Measurements from ENCODE around the gene CARS1. TPM values are rescaled to one million over a fixed set of nuclear protein-coding genes. Genes with fewer than 3 reads are reported as not detected.

The CARS1 gene
- total and polyA plus RNA-seq, 9 of the 15 experiments (the other 6 are each of a cell fraction or from before 2014, with no cell fraction given), result 14.4 to 106 (median 73.6) TPM

- POLR2A ChIA-PET, result interaction anchor here (0.5 to 2.4 kb wide), 8 partner anchors 9 to 875 kb away, joined by 3 to 7 read pairs (median 3); no protein-coding TSS in a partner anchor
- no peak overlapping the region for H2AFZ ChIP-seq (ENCODE audit: low read depth, low read length)
- no peak overlapping the region for H3K4me3 ChIP-seq
- 84% methylated on average over 4 of the region's 4 CpGs for WGBS (ENCODE audit: insufficient coverage, low coverage, missing lambda C conversion rate)
- H3K9me1 ChIP-seq (ENCODE audit: control insufficient read depth, insufficient read depth, low read length), result peaks cover 2% of the 10 kb centered on the region
- peaks cover 5 to 17% of the 10 kb centered on the region in 2 experiments; a peak in 4 of 5 replicates for H3K4me1 ChIP-seq (replicated peaks in 1 of 2; ENCODE audit: control insufficient read depth in 2 of 2, insufficient read depth in 2 of 2, low read length in 2 of 2)
- FAIRE-seq, result no peak
- H3K27me3 ChIP-seq (ENCODE audit: control insufficient read depth in 2 of 2, insufficient read depth in 2 of 2, low read length in 2 of 2), result no peaks in the 10 kb centered on the region
- no peak overlapping the region for H3K9ac ChIP-seq (ENCODE audit: insufficient read depth in 1 of 2, low read depth in 2 of 2, low read length in 2 of 2)
- no peak for DNase-seq (ENCODE audit: extremely low read depth in 1 of 4, low spot score in 3 of 4)
- in situ Hi-C loops (cut with MboI), result no loop called here
- CTCF ChIA-PET (ENCODE audit: low intra/inter-chr PET ratio), result no interaction called here
- no TSS peak for BruUV-seq (replicated peaks)
- no peak for ATAC-seq
- TF ChIP-seq HES1 (IDR thresholded peaks at IDR 0.05; ENCODE audit: low read depth) (no peak), ZNF354B (CRISPR knock-in tag; IDR thresholded peaks at IDR 0.05) (no peak)
- no peaks in the 10 kb centered on the region for H4K20me1 ChIP-seq (replicated peaks; ENCODE audit: control insufficient read depth, insufficient read depth, low read length)
- no peaks in the 10 kb centered on the region for H3K9me3 ChIP-seq (replicated peaks; ENCODE audit: control insufficient read depth, insufficient read depth, low read depth, low read length)
- H3K27ac ChIP-seq (ENCODE audit: extremely low read depth, low read depth, low read length), result no peak overlapping the region
- peaks cover 26% of the 10 kb centered on the region; the same call in 2 of the 3 replicates for H3K36me3 ChIP-seq (ENCODE audit: control insufficient read depth, insufficient read depth, low read length)
- intact Hi-C loops (cut with micrococcal nuclease), result no loop called here
- H3K79me2 ChIP-seq (ENCODE audit: control insufficient read depth, insufficient read depth, low read length), result peaks cover 6% of the 10 kb centered on the region; the same call in 2 of the 3 replicates
- H3K4me2 ChIP-seq (ENCODE audit: insufficient read depth, low read length), result no peak overlapping the region
Observed at GRCh38 chr11:2997406-2997805, 59.8 kb downstream of the CARS1 start.

GRCh38 chr11:2996976-2997375 is 60.2 kb downstream of the CARS1 start:
- FAIRE-seq (no peak), DNase-seq (ENCODE audit: extremely low read depth in 1 of 4, low spot score in 3 of 4) (no peak), ATAC-seq (no peak)
- Histone ChIP-seq H3K79me2 (ENCODE audit: control insufficient read depth, insufficient read depth, low read length) (peaks cover 6% of the 10 kb centered on the region; the same call in 2 of the 3 replicates), H3K9me3 (replicated peaks; ENCODE audit: control insufficient read depth, insufficient read depth, low read depth, low read length) (no peaks in the 10 kb centered on the region), H3K9ac (ENCODE audit: insufficient read depth in 1 of 2, low read depth in 2 of 2, low read length in 2 of 2) (no peak overlapping the region), H3K4me2 (ENCODE audit: insufficient read depth, low read length) (no peak overlapping the region), H2AFZ (ENCODE audit: low read depth, low read length) (no peak overlapping the region), H3K27ac (ENCODE audit: extremely low read depth, low read depth, low read length) (no peak overlapping the region), H3K27me3 (ENCODE audit: control insufficient read depth in 2 of 2, insufficient read depth in 2 of 2, low read length in 2 of 2) (no peaks in the 10 kb centered on the region), H3K4me1 (replicated peaks in 1 of 2; ENCODE audit: control insufficient read depth in 2 of 2, insufficient read depth in 2 of 2, low read length in 2 of 2) (peaks cover 5 to 18% of the 10 kb centered on the region in 2 experiments; a peak in 4 of 5 replicates), H3K9me1 (ENCODE audit: control insufficient read depth, insufficient read depth, low read length) (peaks cover 2% of the 10 kb centered on the region), H4K20me1 (replicated peaks; ENCODE audit: control insufficient read depth, insufficient read depth, low read length) (no peaks in the 10 kb centered on the region), H3K36me3 (ENCODE audit: control insufficient read depth, insufficient read depth, low read length) (peaks cover 21% of the 10 kb centered on the region; the same call in 2 of the 3 replicates), H3K4me3 (no peak overlapping the region)
- intact Hi-C loops (cut with micrococcal nuclease) (no loop called here), in situ Hi-C loops (cut with MboI) (no loop called here)
- 77% methylated on average over 6 of the region's 6 CpGs for whole genome bisulfite sequencing (ENCODE audit: insufficient coverage, low coverage, missing lambda C conversion rate)
- POLR2A ChIA-PET, result interaction anchor here (0.5 to 2.4 kb wide), 4 partner anchors 10 to 875 kb away, joined by 3 to 7 read pairs (median 4); no protein-coding TSS in a partner anchor
- BruUV-seq (replicated peaks), result no TSS peak
- CTCF ChIA-PET (ENCODE audit: low intra/inter-chr PET ratio), result no interaction called here
- TF ChIP-seq ZNF57 (CRISPR knock-in tag; IDR thresholded peaks at IDR 0.05), result no peak
- no peak for TF ChIP-seq TAF1 (IDR thresholded peaks at IDR 0.05; ENCODE audit: control insufficient read depth, extremely low read depth, insufficient read depth, low read length, severe bottlenecking)
- no peak for TF ChIP-seq PATZ1 (CRISPR knock-in tag; IDR thresholded peaks at IDR 0.05; ENCODE audit: borderline replicate concordance)
- no peak for TF ChIP-seq SP1 (CRISPR knock-in tag; IDR thresholded peaks at IDR 0.05)
- no peak for TF ChIP-seq NUFIP1 (IDR thresholded peaks at IDR 0.05; ENCODE audit: partially characterized antibody)
- no peak for TF ChIP-seq ZBTB2 (IDR thresholded peaks at IDR 0.05)
- TF ChIP-seq ZNF780A (CRISPR knock-in tag; IDR thresholded peaks at IDR 0.05), result no peak
- TF ChIP-seq LCOR (CRISPR knock-in tag; IDR thresholded peaks at IDR 0.05), result no peak
- TF ChIP-seq ZNF175 (CRISPR knock-in tag; IDR thresholded peaks at IDR 0.05; ENCODE audit: low read depth), result no peak
- no peak for TF ChIP-seq NR2C1 (IDR thresholded peaks at IDR 0.05)
- no peak for TF ChIP-seq NR2C1 (tag; IDR thresholded peaks at IDR 0.05)
